NCI-H128 (cell line): Measurements from ENCODE around the gene PLCB2.

Experiments used
- DNase-seq: peaks from one replicate; lab custom pipeline; 2025; ENCODE audit not compliant: unreplicated experiment; lab: John Stamatoyannopoulos, UW

The PLCB2 gene

GRCh38 chr15:40286794-40287193 is 20.9 kb downstream of the PLCB2 start:
- no peak for DNase-seq

GRCh38 chr15:40286061-40286532 is 21.6 kb downstream of the PLCB2 start:
- no peak for DNase-seq

GRCh38 chr15:40285554-40286011 is 22.2 kb downstream of the PLCB2 start:
- DNase-seq: no peak

GRCh38 chr15:40285151-40285550 is 22.6 kb downstream of the PLCB2 start:
- DNase-seq: no peak

GRCh38 chr15:40283615-40284300 is 24.0 kb downstream of the PLCB2 start:
- no peak for DNase-seq

DNA sequence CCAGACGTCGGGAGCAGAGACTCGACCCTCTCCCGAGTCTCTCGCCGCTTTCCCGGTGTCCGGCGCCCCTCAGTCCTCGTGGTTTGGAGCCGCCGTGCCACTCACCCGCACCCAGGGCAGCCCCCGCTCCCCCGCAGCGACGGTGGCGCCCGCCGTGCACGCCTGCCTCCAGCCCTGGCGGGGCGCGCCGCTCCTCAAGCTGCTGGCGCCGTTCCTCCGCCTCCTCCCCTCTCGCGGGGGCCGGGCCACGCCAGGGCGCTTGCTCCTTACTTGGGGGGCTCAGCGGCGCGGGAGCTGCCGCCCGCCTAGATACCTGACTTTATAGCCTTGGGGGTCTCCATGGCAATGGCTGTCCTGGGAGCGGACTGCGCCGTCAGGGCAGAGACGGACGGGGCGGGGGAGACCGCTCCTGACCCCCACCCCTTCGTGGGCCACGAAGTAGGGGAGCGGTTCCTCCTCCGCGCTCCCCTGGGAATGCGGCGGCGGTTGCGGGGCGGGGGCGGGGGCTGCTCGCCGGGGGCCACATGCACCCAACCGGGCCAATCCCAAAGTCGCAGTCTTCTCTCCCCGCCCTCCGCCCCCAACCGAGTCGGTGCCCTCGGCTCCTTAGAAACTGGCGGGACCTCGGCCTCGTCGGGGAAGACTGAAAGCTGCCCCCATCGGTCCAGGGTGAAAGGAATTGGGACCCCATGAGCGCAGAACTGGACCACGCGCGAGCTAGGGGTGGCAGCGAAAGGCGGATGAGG is 24.7 kb downstream of the PLCB2 start, which contains the start of gene ANKRD63:
Gene ANKRD63, minus strand, starts transcription at position 196 of the 746 bp plus-strand sequence. CDS start 478 bp downstream, outside the sequence.
- DNase-seq: no peak

DNA sequence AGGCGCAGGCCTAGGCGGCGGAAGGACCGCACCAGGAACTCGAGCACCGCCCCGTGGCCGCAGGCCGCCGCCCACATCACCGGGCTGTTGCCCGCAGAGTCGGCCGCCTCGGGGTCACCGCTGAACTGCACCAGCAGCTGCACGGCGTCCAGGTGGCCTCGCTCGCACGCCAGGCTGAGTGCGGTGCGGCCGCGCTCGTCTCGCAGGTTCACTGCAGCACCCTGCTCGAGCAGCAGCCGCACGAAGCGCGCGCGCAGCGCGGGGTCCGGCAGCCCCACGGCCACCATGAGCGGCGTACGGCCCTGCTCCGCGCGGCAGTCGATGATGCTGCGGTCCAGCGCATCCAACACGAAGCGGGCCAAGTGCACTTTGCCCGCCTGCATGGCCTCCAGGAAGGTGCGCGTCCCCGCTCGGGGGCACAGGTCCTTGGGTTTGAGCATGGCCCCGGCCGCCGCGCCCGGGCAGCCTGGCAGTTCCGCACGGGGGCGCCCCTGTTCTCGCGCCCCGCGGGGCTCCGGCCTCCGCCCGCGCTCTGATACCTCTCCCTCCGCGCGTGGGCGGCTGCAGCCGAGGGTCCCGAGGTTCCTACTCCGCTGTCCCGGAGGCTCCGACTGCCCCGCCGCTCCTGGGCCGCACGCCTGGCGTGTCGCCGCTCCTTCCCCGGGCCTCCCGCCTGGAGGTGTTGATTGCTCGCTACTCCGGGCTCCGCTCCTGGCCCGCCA is 25.4 kb downstream of the PLCB2 start:
- no peak for DNase-seq

DNA sequence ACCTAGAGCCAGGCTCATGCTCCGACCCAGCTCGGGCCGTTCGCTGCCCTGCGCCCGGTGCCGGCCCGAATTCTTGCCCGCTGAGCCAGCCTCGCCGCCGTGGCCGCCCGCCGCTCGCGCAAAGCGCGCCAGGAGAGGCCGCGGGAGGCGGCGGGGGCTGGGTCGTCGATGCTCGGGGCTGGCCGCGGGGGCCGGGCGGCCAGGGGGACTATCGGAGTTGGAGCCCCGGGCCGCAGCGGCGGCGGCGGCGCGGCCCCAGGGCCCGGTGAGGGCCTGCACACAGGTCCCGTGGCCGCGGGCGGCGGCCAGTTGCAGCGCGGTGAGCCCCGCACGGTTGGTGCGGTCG is 26.0 kb downstream of the PLCB2 start:
- no peak for DNase-seq

DNA sequence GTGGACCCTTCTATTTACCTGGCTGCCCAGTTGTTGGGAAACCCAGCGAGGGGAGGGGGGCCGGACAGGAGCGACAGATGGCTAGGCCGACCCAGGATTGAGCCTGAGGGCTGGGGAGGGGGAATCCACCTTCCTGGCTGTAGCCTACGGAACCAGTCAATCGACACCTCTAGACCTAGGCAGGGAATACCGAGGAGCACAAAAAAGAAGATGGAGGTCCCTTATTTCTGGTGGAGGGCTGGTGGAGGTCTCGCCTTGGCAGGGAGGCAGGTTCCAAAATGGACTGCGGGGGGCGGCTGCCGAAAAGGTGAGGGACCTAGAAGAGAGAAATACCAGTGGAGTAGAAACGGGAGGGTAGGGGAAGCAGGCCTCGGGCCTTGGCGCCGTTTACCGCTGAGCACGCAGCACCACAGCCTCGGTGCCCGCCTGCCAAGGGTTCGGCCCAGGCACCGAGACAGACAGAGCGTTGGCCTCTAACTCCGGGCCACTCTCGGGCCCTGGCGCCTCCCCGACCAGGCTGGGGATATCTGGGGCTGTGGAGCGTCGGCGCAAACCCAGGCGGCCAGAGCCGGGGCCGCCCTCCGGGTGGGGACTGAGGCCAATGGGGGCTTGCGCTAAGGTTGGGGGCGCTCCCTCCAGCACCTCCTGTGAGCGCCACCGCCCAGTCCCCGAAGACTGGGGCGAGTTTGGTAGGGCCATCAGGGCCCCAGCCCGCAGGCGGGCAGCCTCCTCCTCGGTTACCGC is 26.5 kb downstream of the PLCB2 start:
- no peak for DNase-seq

GRCh38 chr15:40280260-40281056 is 27.3 kb downstream of the PLCB2 start:
- no peak for DNase-seq

DNA sequence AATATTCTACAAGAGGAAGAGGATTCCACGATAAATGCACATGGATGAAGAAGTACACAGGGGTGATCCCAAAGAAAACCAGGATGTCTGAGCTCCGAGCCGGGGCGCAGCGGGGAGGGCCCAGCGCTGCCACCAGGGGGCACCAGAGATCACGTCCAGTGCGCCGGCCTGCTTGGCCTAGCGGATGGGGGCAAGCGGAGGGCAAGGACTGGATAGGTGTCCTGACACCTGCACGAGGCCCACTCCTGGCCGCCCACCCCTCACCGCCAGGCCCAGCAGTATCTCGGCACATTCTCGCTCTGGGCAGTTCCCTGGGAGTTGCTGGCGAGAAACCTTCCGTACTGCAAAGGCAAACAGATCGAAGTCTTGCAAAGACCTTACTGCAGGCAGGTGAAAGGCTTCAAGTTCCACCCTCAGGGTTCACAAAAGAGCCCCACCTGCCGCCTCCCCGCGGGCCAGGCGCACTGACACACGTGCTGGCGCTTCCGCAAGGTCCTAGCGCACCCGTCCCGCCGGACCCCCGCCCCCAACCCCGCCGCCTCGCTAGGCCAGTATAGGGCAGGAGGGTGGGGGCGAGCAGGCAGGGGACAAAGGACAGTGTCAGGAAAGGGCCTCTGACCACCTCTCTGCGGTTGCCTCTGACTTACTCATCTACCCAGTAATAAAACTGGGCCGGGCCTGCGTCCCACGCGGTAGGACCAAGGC is 28.1 kb downstream of the PLCB2 start:
- peak; percentile 33 for DNase-seq

DNA sequence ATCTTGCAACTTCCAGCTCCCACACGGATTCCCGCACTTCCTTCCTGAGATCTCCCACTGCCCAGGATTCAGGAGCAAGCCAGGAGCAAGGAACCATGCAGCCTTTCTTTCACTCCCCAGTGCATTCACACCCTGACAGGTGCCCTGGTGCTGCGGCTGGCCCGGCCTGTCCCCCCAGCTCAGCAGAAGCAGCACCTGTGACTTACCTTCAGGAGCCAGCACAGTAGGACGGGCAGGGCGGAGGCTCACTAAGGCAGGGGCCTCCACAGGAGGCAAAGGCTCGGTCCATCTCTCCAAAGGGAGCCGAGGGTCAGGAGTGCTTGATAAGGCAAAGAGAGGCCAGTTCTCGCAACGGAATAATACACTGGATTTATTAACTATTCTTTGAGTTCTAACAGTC is 29.7 kb downstream of the PLCB2 start:
- DNase-seq: no peak

- DNase-seq: no peak
Measured at GRCh38 chr15:40277471-40277870, 30.3 kb downstream of the PLCB2 start.

- DNase-seq: no peak
Measured at GRCh38 chr15:40276927-40277326, 30.8 kb downstream of the PLCB2 start.

- no peak for DNase-seq
Measured at GRCh38 chr15:40275954-40276353, 31.8 kb downstream of the PLCB2 start.

- no peak for DNase-seq
Measured at GRCh38 chr15:40275523-40275922, 32.2 kb downstream of the PLCB2 start.

GRCh38 chr15:40274350-40275274 is 33.1 kb downstream of the PLCB2 start:
- peak; percentile 38 for DNase-seq

- DNase-seq: no peak
Measured at GRCh38 chr15:40273428-40273827, 34.3 kb downstream of the PLCB2 start.
